Thyroid gland (tissue), 4 donors: ENCODE results near the gene SEC31A. TPM values are rescaled to one million over a fixed set of nuclear protein-coding genes. Genes with fewer than 3 reads are reported as not detected.
A peak's percentile ranks its signal among the peaks of the same experiment; 100 is the strongest.

ENCODE experiments used
- DNase-seq, 2 donors: peaks; one replicate each; pipeline ENCODE4 v3.0.0-alpha.2; 2019
- H3K27ac ChIP-seq, 3 donors: fragments of 200-600 bp; sonication (generic); 1 replicate in 2 of 3; 2 replicates in 1 of 3; pipeline ENCODE4 v1.5.1; 2016 to 2019; ENCODE audit warnings: mild to moderate bottlenecking in 1 of 3, moderate library complexity in 1 of 3
- H3K27me3 ChIP-seq: fragments of 200-600 bp; sonication (generic); one replicate; pipeline ENCODE4 v1.5.1; 2019
- H3K36me3 ChIP-seq, 2 donors: fragments of 200-600 bp; sonication (generic); one replicate each; pipeline ENCODE4 v1.5.1; 2016 to 2019
- H3K4me1 ChIP-seq, 2 donors: fragments of 200-600 bp; sonication (generic); one replicate each; pipeline ENCODE4 v1.5.1; 2017 to 2019
- H3K4me3 ChIP-seq, 3 donors: fragments of 200-600 bp; sonication (generic); replicated peaks in 1 of 3; 1 replicate in 2 of 3; 2 replicates in 1 of 3; pipeline ENCODE4 v1.5.1; 2016; ENCODE audit warnings: mild to moderate bottlenecking in 1 of 3
- H3K9me3 ChIP-seq: fragments of 200-600 bp; sonication (generic); one replicate; pipeline ENCODE4 v1.5.1; 2017
- POLR2A ChIP-seq, 2 donors: fragments of 450-650 bp; IDR thresholded peaks; one replicate each; pipeline ENCODE4 v1.6.1; 2017; ENCODE audit warnings: antibody characterized with exemption in 2 of 2, mild to moderate bottlenecking in 2 of 2, moderate library complexity in 1 of 2
- WGBS, 2 donors: methylation state at CpG; one replicate each; pipeline ENCODE4 v1.1.5; 2017; 5-methylcytosine and 5-hydroxymethylcytosine counted together
- intact Hi-C: fragments of 100-400 bp; cut with DNase I; formaldehyde crosslinking; loops from one replicate; pipeline ENCODE4 v1.15.1; 2023
- total RNA-seq, 4 donors: library from RNA; depleted of rRNA; stranded (reverse); fragments of >200 nt; gene quantifications; one replicate each; pipeline ENCODE4 v1.2.3, GENCODE V29; 2016
- TF ChIP-seq, protein P1 (sequence below), 6 experiments: fragments of 200-600 bp in 3 of 6; fragments of 450-650 bp in 3 of 6; sonication (generic) in 3 of 6; IDR thresholded peaks; one replicate each; pipeline ENCODE4 v1.5.1; 2016 to 2019; ENCODE audit warnings: antibody characterized with exemption in 6 of 6, mild to moderate bottlenecking in 2 of 6, inconsistent platforms in 1 of 6, moderate library complexity in 1 of 6

The SEC31A gene
- total RNA-seq = 100 to 1,000 TPM; 263 to 367 (median 292) TPM

DNA sequence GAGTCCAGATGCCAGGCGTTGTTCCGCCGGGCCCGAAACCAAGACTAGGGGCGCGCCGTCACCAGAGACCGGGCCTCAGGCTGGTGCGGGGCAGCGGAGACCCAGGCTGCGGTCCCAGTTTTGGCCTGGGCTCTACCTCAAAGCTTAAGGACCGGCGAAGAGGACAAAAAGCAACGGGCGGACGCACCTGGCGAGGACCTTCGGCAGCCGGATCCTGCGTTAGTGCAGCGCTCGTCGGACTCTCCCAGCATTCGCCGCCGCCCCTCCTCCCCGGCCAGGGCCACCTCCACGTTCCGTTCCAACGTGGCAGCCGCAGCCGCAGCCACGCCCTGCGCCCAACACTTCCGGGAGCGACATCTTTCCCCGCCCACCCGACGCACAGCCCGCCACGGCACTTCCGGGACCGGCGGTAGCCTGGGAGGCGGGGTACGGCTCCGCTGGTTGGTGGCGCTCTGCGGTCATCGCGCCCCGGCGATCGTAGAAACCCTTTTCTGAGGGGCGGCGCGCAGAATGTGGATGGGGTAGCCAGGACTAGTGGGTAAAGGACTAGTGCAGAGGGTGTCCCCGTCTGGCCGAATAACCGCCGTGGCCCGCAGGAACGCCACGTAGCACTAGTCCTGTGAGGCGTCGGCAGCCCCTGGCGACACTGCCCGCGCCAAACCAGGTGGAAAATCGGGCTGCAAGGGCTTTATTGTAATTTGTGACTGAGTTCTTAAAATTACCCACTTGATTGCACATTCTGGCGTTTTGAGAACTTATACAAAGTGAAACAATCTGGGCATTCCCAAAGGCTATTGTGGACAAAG lies at the start of gene SEC31A:
Gene SEC31A (minus strand): TSS at position 253 of the 806 bp plus-strand sequence. CDS start 9,217 bp downstream, outside the sequence.
- WGBS, 2 donors = 0% methylated on average over 38 to 40 of the region's 71 CpGs
- intact Hi-C loops = loop anchor here (5.0 kb wide), 2 partner anchors 121 to 141 kb away; partner anchors contain the start of gene LIN54

DNA sequence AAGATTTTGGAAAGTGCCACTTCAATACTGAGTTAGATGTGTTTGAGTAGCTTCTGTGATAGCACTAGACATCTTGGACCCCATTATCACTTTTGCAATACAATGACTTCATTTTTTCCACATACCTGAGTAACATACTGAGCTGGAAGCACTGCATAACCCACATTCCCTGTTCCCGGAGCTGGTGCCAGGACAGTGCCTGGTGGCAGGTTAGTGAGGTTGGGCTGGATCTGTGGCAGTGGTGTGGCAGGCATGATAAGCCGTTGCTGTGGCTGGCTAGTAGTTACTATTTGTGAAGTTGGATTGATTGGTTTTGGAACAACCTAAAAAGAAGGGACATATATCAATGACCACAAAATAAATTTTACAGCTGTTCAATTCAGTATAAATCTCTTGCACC lies 48.5 kb upstream of the SEC31A start:
- WGBS, 2 donors = 94 to 100% methylated on average over 2 of the region's 2 CpGs
- Histone ChIP-seq H3K4me1 (no peaks in the 10 kb centered on the region), H3K9me3 (no peaks in the 10 kb centered on the region), H3K27me3 (no peaks in the 10 kb centered on the region), H3K36me3 (peaks cover 0 to 23% of the 10 kb centered on the region in 2 donors), H3K27ac (no peak overlapping the region), H3K4me3 (no peak overlapping the region)
- intact Hi-C loops = no loop called here
- no peak for DNase-seq
- TF ChIP-seq, protein P1, sequence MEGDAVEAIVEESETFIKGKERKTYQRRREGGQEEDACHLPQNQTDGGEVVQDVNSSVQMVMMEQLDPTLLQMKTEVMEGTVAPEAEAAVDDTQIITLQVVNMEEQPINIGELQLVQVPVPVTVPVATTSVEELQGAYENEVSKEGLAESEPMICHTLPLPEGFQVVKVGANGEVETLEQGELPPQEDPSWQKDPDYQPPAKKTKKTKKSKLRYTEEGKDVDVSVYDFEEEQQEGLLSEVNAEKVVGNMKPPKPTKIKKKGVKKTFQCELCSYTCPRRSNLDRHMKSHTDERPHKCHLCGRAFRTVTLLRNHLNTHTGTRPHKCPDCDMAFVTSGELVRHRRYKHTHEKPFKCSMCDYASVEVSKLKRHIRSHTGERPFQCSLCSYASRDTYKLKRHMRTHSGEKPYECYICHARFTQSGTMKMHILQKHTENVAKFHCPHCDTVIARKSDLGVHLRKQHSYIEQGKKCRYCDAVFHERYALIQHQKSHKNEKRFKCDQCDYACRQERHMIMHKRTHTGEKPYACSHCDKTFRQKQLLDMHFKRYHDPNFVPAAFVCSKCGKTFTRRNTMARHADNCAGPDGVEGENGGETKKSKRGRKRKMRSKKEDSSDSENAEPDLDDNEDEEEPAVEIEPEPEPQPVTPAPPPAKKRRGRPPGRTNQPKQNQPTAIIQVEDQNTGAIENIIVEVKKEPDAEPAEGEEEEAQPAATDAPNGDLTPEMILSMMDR (IDR thresholded peaks at IDR 0.05) = no peak
- TF ChIP-seq POLR2A (IDR thresholded peaks at IDR 0.05) = no peak

More for the DNA sequence above, at the start of gene SEC31A:
- Histone ChIP-seq H3K9me3 (no peaks in the 10 kb centered on the region), H3K4me1 (peaks cover 13 to 15% of the 10 kb centered on the region in 2 donors), H3K4me3 (peak within 1 kb of the TSS; percentile 70 to 92 (median 81)), H3K27me3 (no peaks in the 10 kb centered on the region), H3K36me3 (peaks cover 11 to 15% of the 10 kb centered on the region in 2 donors), H3K27ac (peak within 1 kb of the TSS; percentile 94 to 98 (median 98))
- peak; percentile 42 to 96 for TF ChIP-seq POLR2A (IDR thresholded peaks at IDR 0.05)
- TF ChIP-seq, protein P1 (IDR thresholded peaks at IDR 0.05) = peak in 1 of 6 experiments; percentile 13
- peak; percentile 96 for DNase-seq

- no peaks in the 10 kb centered on the region for H3K4me1 ChIP-seq
- peaks cover 0 to 23% of the 10 kb centered on the region in 2 donors for H3K36me3 ChIP-seq
Observed at GRCh38 chr4:82934441-82934840, 43.5 kb upstream of the SEC31A start.

DNA sequence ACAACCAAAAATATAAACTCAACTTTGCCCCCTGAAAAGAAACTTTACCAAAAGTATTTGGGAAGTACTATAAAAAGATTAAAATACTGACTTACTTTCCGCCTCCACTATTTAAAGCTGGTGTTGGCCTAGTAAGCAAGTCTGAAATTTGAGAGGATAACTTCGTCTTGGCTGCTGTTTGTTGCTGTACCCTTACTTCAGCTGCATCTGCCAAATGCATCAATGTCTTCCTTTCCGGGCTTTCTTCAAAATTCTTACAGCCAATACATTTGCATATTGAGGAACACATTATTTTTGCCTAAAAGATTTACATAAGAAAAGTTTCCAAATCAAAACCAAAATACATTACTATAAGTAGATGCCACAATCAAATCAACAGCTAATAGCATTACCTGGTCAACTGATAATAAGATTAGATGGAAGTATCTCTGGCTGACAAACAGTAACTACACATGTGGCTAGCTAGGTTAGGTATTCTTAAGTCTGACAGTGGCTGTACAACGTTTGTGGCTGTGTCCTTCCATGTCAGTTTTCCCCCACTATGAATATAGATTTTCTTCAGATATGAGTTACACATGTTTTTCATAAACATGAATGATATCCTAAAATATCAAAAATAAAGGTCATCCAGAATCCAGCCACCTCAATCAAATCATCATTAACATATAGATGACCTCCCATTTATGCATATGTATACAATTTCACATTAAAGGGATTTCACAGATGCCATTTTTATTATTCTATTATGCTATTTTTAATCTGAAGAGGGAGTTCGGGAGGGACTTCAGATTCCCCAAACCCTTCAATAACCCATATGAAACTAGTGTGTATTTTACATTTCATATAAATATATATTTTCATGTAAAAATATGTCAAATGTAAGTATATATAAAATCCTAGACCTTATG lies 40.1 kb upstream of the SEC31A start:
- Histone ChIP-seq H3K4me1 (peaks cover 0 to 3% of the 10 kb centered on the region in 2 donors), H3K27me3 (no peaks in the 10 kb centered on the region), H3K9me3 (no peaks in the 10 kb centered on the region), H3K4me3 (no peak overlapping the region), H3K36me3 (peaks cover 0 to 8% of the 10 kb centered on the region in 2 donors), H3K27ac (no peak overlapping the region)
- TF ChIP-seq, protein P1 (IDR thresholded peaks at IDR 0.05) = no peak
- TF ChIP-seq POLR2A (IDR thresholded peaks at IDR 0.05) = no peak
- WGBS, 2 donors = 86 to 87% methylated on average over 5 of the region's 5 CpGs
- DNase-seq = no peak
- intact Hi-C loops = no loop called here

More at GRCh38 chr4:82934441-82934840, 43.5 kb upstream of the SEC31A start:
- Histone ChIP-seq H3K9me3 (no peaks in the 10 kb centered on the region), H3K27me3 (no peaks in the 10 kb centered on the region), H3K27ac (no peak overlapping the region), H3K4me3 (no peak overlapping the region)
- intact Hi-C loops = no loop called here
- TF ChIP-seq, protein P1 (IDR thresholded peaks at IDR 0.05) = no peak
- TF ChIP-seq POLR2A (IDR thresholded peaks at IDR 0.05) = no peak
- no peak for DNase-seq
